Measurements from ENCODE around the gene DNM2. TPM values are rescaled to one million over a fixed set of nuclear protein-coding genes. Genes with fewer than 3 reads are reported as not detected.
"Not testable (repeated sequence)": the region's sequence is repeated elsewhere in the genome, so short reads cannot be mapped to it uniquely, and the experiment has no call there.

Gene DNM2
- total RNA-seq, 1 donor from 2014 or later = 227 TPM

DNA sequence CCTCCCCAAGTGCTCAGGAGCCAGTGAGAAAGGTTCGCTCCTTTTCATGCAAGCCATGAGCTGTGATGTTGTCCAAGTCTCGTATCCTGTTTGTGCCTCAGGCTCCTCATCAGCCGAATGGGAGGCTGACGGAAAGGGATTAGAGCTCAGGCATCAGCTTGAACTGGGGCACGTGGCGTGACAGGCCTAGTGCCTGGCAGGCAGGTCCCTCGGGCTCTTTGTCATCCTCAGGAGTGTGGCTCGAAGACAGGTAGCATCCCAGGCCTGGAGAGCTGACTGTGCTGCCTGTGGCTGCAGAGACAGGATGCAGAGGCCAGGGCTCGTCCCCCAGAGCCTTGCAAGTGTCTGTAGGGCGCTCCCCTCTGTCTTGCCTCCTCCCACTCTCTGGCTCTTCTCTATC is 38.5 kb downstream of the DNM2 start:
- DNase-seq = no peak
- peaks cover 4% of the 10 kb centered on the region for H3K9me3 Mint-ChIP-seq (ENCODE audit: unreplicated experiment)
- peaks cover 5% of the 10 kb centered on the region for H3K27me3 Mint-ChIP-seq (ENCODE audit: unreplicated experiment)
- no peak overlapping the region for H3K27ac Mint-ChIP-seq (ENCODE audit: unreplicated experiment)
- no peak overlapping the region for H3K4me3 Mint-ChIP-seq (ENCODE audit: unreplicated experiment)
- H3K4me1 Mint-ChIP-seq (ENCODE audit: low read depth, unreplicated experiment) = peaks cover 20% of the 10 kb centered on the region
- H3K36me3 Mint-ChIP-seq (ENCODE audit: unreplicated experiment) = no peaks in the 10 kb centered on the region
- TF ChIP-seq, protein P1, sequence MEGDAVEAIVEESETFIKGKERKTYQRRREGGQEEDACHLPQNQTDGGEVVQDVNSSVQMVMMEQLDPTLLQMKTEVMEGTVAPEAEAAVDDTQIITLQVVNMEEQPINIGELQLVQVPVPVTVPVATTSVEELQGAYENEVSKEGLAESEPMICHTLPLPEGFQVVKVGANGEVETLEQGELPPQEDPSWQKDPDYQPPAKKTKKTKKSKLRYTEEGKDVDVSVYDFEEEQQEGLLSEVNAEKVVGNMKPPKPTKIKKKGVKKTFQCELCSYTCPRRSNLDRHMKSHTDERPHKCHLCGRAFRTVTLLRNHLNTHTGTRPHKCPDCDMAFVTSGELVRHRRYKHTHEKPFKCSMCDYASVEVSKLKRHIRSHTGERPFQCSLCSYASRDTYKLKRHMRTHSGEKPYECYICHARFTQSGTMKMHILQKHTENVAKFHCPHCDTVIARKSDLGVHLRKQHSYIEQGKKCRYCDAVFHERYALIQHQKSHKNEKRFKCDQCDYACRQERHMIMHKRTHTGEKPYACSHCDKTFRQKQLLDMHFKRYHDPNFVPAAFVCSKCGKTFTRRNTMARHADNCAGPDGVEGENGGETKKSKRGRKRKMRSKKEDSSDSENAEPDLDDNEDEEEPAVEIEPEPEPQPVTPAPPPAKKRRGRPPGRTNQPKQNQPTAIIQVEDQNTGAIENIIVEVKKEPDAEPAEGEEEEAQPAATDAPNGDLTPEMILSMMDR (IDR thresholded peaks at IDR 0.05; ENCODE audit: partially characterized antibody, unreplicated experiment) = no peak

DNA sequence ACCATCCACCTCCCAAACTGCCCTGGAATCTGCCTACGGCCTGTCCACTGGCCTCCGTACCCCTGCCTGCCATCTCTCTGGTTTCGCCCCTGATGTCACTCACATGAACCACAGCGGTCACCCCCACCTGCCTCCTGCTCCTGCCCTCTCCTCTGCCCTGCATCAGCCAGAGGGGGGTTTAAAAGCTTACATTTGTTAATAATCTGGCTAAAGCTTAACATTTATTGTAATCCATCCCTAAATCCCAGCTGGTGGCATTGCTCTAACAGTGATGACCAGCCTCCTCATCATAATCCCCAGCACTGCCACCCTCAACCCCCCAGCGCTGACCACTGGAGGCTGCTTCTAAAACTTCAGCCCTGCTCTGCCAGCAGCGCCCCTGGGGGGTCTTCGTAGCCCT is 38.9 kb downstream of the DNM2 start:
- Mint-ChIP-seq H3K36me3 (ENCODE audit: unreplicated experiment) (peaks cover 3% of the 10 kb centered on the region), H3K27ac (ENCODE audit: unreplicated experiment) (no peak overlapping the region), H3K9me3 (ENCODE audit: unreplicated experiment) (peaks cover 4% of the 10 kb centered on the region), H3K4me1 (ENCODE audit: low read depth, unreplicated experiment) (peaks cover 22% of the 10 kb centered on the region), H3K27me3 (ENCODE audit: unreplicated experiment) (peaks cover 5% of the 10 kb centered on the region), H3K4me3 (ENCODE audit: unreplicated experiment) (no peak overlapping the region)
- TF ChIP-seq, protein P1 (IDR thresholded peaks at IDR 0.05; ENCODE audit: partially characterized antibody, unreplicated experiment) = no peak
- DNase-seq = no peak

DNA sequence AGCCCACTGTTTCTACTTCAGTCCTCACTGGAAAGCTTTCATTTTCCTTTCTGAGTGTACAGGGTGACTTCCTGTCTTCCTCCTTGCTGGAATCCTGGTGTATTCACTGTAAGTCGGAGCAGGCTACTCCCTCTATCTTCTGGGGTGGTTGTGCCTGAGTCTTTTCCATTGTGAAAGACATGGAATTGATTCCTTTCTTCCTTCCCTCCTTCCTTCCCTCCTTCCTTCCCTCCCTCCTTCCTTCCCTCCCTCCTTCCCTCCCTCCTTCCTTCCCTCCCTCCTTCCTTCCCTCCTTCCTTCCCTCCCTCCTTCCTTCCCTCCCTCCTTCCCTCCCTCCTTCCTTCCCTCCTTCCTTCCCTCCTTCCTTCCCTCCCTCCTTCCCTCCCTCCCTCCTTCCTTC is 40.2 kb downstream of the DNM2 start:
- H3K4me3 Mint-ChIP-seq (ENCODE audit: unreplicated experiment); H3K9me3 Mint-ChIP-seq (ENCODE audit: unreplicated experiment); H3K27me3 Mint-ChIP-seq (ENCODE audit: unreplicated experiment); H3K36me3 Mint-ChIP-seq (ENCODE audit: unreplicated experiment); DNase-seq; H3K27ac Mint-ChIP-seq (ENCODE audit: unreplicated experiment): not testable (repeated sequence)
- peaks cover 22% of the 10 kb centered on the region for H3K4me1 Mint-ChIP-seq (ENCODE audit: low read depth, unreplicated experiment)

DNA sequence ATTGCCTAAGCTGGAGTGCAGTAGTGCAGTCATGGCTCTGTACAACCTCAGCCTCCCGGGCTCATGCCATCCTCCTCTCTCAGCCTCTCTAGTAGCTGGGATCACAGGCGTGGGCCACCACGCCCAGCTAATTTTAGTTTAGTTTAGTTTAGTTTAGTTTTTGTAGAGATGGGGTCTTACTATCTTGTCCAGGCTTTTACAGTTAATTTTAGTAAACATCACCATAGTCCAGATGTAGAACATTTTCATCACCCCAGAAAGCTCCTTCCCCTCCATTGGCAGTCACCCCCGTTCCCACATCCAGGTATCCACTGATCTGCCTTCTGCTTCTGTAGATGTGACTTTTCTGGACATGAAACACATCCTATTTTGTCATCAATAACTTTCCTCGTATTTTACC is 41.1 kb downstream of the DNM2 start:
- TF ChIP-seq, protein P1 (IDR thresholded peaks at IDR 0.05; ENCODE audit: partially characterized antibody, unreplicated experiment) = no peak
- no peak for DNase-seq
- peaks cover 3% of the 10 kb centered on the region for H3K36me3 Mint-ChIP-seq (ENCODE audit: unreplicated experiment)
- H3K4me3 Mint-ChIP-seq (ENCODE audit: unreplicated experiment) = no peak overlapping the region
- H3K4me1 Mint-ChIP-seq (ENCODE audit: low read depth, unreplicated experiment) = peaks cover 22% of the 10 kb centered on the region
- peaks cover 6% of the 10 kb centered on the region for H3K9me3 Mint-ChIP-seq (ENCODE audit: unreplicated experiment)
- H3K27ac Mint-ChIP-seq (ENCODE audit: unreplicated experiment) = peak overlapping the region; percentile 28
- H3K27me3 Mint-ChIP-seq (ENCODE audit: unreplicated experiment) = peaks cover 11% of the 10 kb centered on the region

DNA sequence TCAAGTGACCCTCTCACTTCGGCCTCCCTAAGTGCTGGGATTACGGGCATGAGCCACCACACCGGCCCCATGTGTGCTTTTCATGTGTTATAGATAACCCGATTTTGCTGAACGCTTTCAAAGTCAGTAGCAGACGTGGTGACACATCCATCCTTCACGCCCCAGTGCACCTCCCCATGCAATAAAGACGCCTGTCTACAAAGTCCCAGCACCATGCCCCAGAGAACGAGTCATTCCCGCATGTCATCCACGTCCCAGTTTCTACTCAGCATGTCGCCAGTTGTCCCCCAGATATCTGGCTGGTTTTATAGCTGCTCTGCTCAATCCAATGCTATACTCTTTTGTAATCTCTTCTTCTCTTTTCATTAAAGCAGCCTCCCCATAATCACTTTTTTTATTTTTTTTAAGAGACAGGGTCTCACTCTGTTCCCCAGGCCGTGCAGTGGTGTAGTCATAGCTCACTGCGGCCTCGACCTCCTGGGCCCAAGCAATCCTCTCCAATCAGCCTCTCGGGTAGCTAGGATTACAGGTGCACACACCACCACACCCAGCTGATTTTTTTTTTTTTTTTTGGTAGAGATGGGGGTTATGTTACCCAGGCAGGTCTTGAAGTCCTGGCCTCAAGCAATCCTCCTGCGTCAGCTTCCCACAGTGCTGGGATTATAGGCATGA is 42.5 kb downstream of the DNM2 start:
- H3K27me3 Mint-ChIP-seq (ENCODE audit: unreplicated experiment) = peaks cover 9% of the 10 kb centered on the region
- peaks cover 6% of the 10 kb centered on the region for H3K9me3 Mint-ChIP-seq (ENCODE audit: unreplicated experiment)
- TF ChIP-seq, protein P1 (IDR thresholded peaks at IDR 0.05; ENCODE audit: partially characterized antibody, unreplicated experiment) = no peak
- peaks cover 3% of the 10 kb centered on the region for H3K36me3 Mint-ChIP-seq (ENCODE audit: unreplicated experiment)
- H3K4me3 Mint-ChIP-seq (ENCODE audit: unreplicated experiment) = peak overlapping the region; percentile 23
- peak overlapping the region; percentile 78 for H3K27ac Mint-ChIP-seq (ENCODE audit: unreplicated experiment)
- peaks cover 22% of the 10 kb centered on the region for H3K4me1 Mint-ChIP-seq (ENCODE audit: low read depth, unreplicated experiment)
- no peak for DNase-seq
